AG10803 (cell line): ENCODE measurements around the gene SAT1.
A peak's percentile ranks its signal among the peaks of the same experiment; 100 is the strongest.

Source experiments
- DNase-seq: peaks from one replicate; pipeline ENCODE4 v3.0.0; 2010; ENCODE audit warnings: low read depth
- H3K4me3 ChIP-seq: 2 replicates; pipeline ENCODE4 v1.5.1; 2011; ENCODE audit warnings: mild to moderate bottlenecking, low read length, control low read depth
- CTCF ChIP-seq: conservative IDR thresholded peaks from 2 replicates; pipeline ENCODE4 v1.5.1; 2011; ENCODE audit warnings: mild to moderate bottlenecking, low read length, control low read depth, inconsistent platforms

SAT1 gene

GRCh38 chrX:23797371-23798128 is 14.6 kb downstream of the SAT1 start:
- no peak for TF ChIP-seq CTCF
- no peak overlapping the region for H3K4me3 ChIP-seq
- DNase-seq, result no peak

GRCh38 chrX:23799469-23800065 is 16.6 kb downstream of the SAT1 start:
- H3K4me3 ChIP-seq, result no peak overlapping the region
- peak; percentile 24 for DNase-seq
- no peak for TF ChIP-seq CTCF

GRCh38 chrX:23802431-23802830 is 19.5 kb downstream of the SAT1 start:
- DNase-seq, result no peak
- H3K4me3 ChIP-seq, result no peak overlapping the region

GRCh38 chrX:23803931-23804381 is 21.0 kb downstream of the SAT1 start:
- no peak overlapping the region for H3K4me3 ChIP-seq
- TF ChIP-seq CTCF, result no peak
- peak; percentile 60 for DNase-seq

More at GRCh38 chrX:23802431-23802830, 19.5 kb downstream of the SAT1 start:
- no peak for TF ChIP-seq CTCF

- no peak overlapping the region for H3K4me3 ChIP-seq
- no peak for DNase-seq
- TF ChIP-seq CTCF, result no peak
Observed at GRCh38 chrX:23804578-23804977, 21.6 kb downstream of the SAT1 start.

GRCh38 chrX:23805389-23805788 is 22.4 kb downstream of the SAT1 start:
- H3K4me3 ChIP-seq, result no peak overlapping the region
- TF ChIP-seq CTCF, result no peak
- DNase-seq, result no peak

- TF ChIP-seq CTCF, result no peak
- DNase-seq, result no peak
- no peak overlapping the region for H3K4me3 ChIP-seq
Observed at GRCh38 chrX:23810279-23810678, 27.3 kb downstream of the SAT1 start.
